GM06990 (cell line): Measurements from ENCODE around the gene DENND1B.

Experiments
- DNase-seq: peaks from one replicate; pipeline ENCODE4 v3.0.0-alpha.2; 2011; ENCODE audit not compliant: insufficient read length; ENCODE audit errors: extremely low read depth
- H3K27me3 ChIP-seq: replicated peaks from 2 replicates; pipeline ENCODE4 v1.6.0; 2011; ENCODE audit warnings: low read length; ENCODE audit not compliant: control insufficient read depth, insufficient read depth
- H3K36me3 ChIP-seq: 2 replicates; pipeline ENCODE4 v1.5.1; 2011; ENCODE audit warnings: low read length; ENCODE audit not compliant: control insufficient read depth, insufficient read depth
- H3K4me3 ChIP-seq: replicated peaks from 2 replicates; pipeline ENCODE4 v1.5.1; 2011; ENCODE audit warnings: low read depth, mild to moderate bottlenecking, control low read depth, low read length
- CTCF ChIP-seq: IDR thresholded peaks from 2 replicates; pipeline ENCODE4 v1.5.1; 2011; ENCODE audit warnings: low read length, control low read depth, mild to moderate bottlenecking, inconsistent platforms; ENCODE audit not compliant: insufficient read depth, poor library complexity, severe bottlenecking

DENND1B gene

DNA sequence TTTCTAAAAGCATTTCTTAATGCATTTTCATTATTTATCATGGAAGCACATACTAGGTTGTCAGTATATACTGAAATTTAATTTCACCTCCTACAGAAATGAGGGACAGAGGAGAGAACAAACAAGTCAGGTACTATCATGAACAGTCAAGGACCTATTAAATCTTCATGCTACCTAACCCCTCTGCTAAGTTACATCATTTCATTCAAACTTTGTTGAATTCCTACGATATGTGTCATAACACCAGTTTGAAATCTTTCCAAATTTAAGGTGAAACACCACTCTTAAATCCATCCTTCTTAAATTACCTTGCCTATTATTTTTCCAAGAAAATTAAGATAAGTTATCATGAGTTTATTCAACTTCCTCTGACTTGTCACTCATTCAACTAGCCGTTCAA lies 78.9 kb downstream of the DENND1B start:
- no peak overlapping the region for H3K4me3 ChIP-seq
- H3K36me3 ChIP-seq, result no peaks in the 10 kb centered on the region
- H3K27me3 ChIP-seq, result no peaks in the 10 kb centered on the region
- no peak for TF ChIP-seq CTCF
- DNase-seq, result no peak

GRCh38 chr1:197695961-197696360 lies 79.3 kb downstream of the DENND1B start:
- H3K36me3 ChIP-seq, result no peaks in the 10 kb centered on the region

GRCh38 chr1:197692965-197693364 lies 82.3 kb downstream of the DENND1B start:
- no peak for DNase-seq
- Histone ChIP-seq H3K36me3 (no peaks in the 10 kb centered on the region), H3K4me3 (no peak overlapping the region), H3K27me3 (no peaks in the 10 kb centered on the region)
- TF ChIP-seq CTCF, result peak; percentile 39

More at GRCh38 chr1:197695961-197696360, 79.3 kb downstream of the DENND1B start:
- Histone ChIP-seq H3K4me3 (no peak overlapping the region), H3K27me3 (no peaks in the 10 kb centered on the region)
- DNase-seq, result no peak
- no peak for TF ChIP-seq CTCF

DNA sequence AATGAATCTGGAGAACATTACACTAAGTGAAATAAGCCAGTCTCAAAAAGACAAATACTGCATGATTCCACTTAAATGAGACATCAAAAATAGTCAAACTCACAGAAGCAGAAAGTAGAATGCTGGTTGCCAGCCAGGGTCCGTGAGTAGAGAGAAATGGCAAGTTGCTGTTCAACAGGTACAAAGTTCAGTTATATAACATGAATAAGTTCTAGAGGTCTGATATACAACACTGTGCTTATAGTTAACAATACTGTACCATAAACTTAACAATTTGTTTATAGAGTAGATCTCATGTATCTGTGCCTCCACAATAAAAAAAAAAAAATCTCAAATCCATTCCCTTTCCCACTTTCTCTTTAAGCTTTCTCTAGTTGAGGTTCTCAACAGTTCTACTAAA lies 83.5 kb downstream of the DENND1B start:
- Histone ChIP-seq H3K27me3 (no peaks in the 10 kb centered on the region), H3K4me3 (no peak overlapping the region), H3K36me3 (no peaks in the 10 kb centered on the region)
- TF ChIP-seq CTCF, result no peak
- no peak for DNase-seq

DNA sequence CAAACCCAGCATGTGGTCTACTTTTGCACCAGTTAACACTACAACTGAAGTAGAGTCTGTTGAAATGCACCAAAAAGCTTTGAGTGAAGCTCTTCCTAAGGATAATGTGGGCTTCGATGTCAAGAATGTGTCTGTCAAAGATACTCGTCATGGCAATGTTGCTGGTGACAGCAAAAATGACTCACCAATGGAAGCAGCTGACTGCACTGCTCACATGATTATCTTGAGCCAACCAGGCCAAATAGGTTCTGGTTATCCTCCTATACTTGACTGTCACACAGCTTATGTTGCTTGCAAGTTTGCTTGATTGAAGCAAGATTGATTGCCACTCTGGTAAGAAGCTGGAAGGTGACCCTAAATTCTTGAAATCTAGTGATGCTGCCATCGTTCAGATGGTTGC lies 85.2 kb downstream of the DENND1B start:
- no peak for DNase-seq
- no peaks in the 10 kb centered on the region for H3K27me3 ChIP-seq
- H3K4me3 ChIP-seq, result no peak overlapping the region
- TF ChIP-seq CTCF, result no peak
- no peaks in the 10 kb centered on the region for H3K36me3 ChIP-seq

DNA sequence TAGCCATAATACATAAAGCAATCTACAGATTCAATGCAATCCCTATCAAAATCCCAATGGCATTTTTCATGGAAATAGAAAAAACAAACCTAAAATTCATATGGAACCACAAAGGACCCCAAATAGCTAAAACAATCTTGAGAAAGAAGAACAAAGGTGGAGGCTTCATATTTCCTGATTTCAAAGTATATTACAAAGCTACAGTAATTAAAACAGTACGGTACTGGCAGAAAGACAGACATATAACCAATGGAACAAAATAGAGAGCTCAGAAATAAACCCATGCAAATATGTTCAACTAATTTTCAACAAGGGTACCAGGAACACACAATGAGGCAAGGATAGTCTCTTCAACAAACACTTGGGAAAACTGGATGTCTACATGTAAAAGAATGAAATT lies 87.0 kb downstream of the DENND1B start:
- DNase-seq, result no peak
- no peak for TF ChIP-seq CTCF
- H3K27me3 ChIP-seq, result no peaks in the 10 kb centered on the region
- H3K4me3 ChIP-seq, result no peak overlapping the region
- no peaks in the 10 kb centered on the region for H3K36me3 ChIP-seq
